ENCODE measurements around the gene SUN3.

DNA sequence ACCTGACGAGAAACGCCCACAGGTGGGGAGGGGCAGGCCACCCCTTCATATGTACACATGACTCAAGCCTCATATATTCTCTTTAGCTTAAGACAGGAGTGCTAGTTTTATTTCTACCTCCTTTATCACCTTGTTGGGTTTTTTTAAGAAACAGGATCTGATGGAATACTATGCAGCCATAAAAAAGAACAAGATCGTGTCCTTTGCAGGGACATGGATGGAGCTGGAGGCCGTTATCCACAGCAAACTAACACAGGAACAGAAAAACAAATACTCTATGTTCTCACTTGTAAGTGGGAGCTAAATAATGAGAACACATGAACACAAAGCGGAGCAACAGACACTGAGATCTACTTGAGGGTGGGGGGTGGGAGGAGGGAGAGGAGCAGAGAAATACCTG lies 38.3 kb downstream of the SUN3 start:
- TF ChIP-seq POLR2A (IDR thresholded peaks at IDR 0.05; ENCODE audit: low read depth, low read length) = no peak
- TF ChIP-seq CTCF (conservative IDR thresholded peaks at IDR 0.05; ENCODE audit: low read depth, low read length) = no peak
- TF ChIP-seq USF2 (IDR thresholded peaks at IDR 0.05; ENCODE audit: low read depth, low read length) = no peak
- no peak for TF ChIP-seq CHD1 (IDR thresholded peaks at IDR 0.05; ENCODE audit: low read depth, low read length)
- TF ChIP-seq SMC3 (IDR thresholded peaks at IDR 0.05; ENCODE audit: low read depth, low read length) = no peak
- no peak for TF ChIP-seq BHLHE40 (IDR thresholded peaks at IDR 0.05; ENCODE audit: low read depth, low read length)
